Measurements from ENCODE around the gene GALNT11.

The GALNT11 gene

DNA sequence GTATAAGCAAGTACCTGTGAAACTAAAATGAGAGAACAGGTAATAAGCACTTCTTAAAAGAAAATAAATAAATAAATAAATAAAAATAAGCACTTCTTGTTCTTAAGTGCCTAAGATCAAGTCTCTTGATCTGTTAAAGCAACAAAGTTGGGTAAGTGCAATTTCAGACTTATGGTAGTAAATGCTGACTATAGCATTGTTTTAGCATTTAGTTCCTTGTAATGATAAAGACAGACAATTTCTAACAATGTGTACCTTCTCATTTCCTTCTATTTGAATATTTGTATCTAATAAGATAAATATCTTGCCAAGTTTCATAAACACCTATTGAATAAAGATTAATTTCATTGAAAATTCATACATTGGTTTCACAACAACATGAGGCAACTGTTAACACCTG lies 87.4 kb downstream of the GALNT11 start:
- no peaks in the 10 kb centered on the region for H3K27me3 ChIP-seq (replicated peaks; ENCODE audit: control insufficient read depth, insufficient read depth, low read length)
- no peak overlapping the region for H3K4me3 ChIP-seq (replicated peaks; ENCODE audit: low read depth, low read length)
- DNase-seq (ENCODE audit: extremely low read depth, insufficient read length) = no peak
- TF ChIP-seq, protein P1, sequence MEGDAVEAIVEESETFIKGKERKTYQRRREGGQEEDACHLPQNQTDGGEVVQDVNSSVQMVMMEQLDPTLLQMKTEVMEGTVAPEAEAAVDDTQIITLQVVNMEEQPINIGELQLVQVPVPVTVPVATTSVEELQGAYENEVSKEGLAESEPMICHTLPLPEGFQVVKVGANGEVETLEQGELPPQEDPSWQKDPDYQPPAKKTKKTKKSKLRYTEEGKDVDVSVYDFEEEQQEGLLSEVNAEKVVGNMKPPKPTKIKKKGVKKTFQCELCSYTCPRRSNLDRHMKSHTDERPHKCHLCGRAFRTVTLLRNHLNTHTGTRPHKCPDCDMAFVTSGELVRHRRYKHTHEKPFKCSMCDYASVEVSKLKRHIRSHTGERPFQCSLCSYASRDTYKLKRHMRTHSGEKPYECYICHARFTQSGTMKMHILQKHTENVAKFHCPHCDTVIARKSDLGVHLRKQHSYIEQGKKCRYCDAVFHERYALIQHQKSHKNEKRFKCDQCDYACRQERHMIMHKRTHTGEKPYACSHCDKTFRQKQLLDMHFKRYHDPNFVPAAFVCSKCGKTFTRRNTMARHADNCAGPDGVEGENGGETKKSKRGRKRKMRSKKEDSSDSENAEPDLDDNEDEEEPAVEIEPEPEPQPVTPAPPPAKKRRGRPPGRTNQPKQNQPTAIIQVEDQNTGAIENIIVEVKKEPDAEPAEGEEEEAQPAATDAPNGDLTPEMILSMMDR (IDR thresholded peaks at IDR 0.05; ENCODE audit: insufficient read depth, low read length, poor library complexity, severe bottlenecking) = no peak
- H3K36me3 ChIP-seq (ENCODE audit: control insufficient read depth, insufficient read depth, low read length) = peaks cover 7% of the 10 kb centered on the region

DNA sequence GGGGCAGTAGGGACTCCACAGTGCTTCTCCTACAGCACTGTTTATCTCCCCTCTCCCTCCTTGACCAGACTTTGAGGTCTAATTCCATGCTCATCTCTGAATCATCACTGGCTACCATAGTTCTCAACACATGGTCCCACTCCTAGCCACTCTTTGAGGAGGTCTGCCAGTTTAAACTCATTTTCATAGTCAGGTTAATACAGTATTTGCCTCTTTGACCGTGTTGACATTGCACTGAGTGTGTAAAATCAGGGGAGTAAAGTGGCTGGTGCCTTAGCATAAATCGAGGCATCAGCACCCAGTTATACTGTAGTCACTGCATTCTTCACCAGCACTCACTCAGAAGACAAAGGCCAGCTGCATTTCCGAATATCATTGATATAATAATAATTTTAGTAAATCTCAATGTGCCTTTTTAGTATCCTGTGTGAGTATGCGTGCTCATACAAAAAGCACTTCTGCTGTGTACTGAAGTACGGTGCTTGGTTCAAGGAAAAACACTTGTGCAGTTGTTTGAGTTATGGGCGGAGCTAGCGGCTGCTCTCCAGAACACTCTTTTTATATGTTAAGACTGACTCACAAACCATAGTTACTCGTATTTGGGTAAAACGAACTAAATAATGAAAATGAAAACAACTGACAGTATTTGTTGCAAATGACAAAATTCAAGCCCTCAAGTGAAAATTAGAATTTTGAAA lies 89.7 kb downstream of the GALNT11 start:
- DNase-seq (ENCODE audit: extremely low read depth, insufficient read length) = no peak
- peaks cover 18% of the 10 kb centered on the region for H3K36me3 ChIP-seq (ENCODE audit: control insufficient read depth, insufficient read depth, low read length)
- TF ChIP-seq, protein P1 (IDR thresholded peaks at IDR 0.05; ENCODE audit: insufficient read depth, low read length, poor library complexity, severe bottlenecking) = no peak
- H3K27me3 ChIP-seq (replicated peaks; ENCODE audit: control insufficient read depth, insufficient read depth, low read length) = no peaks in the 10 kb centered on the region
- no peak overlapping the region for H3K4me3 ChIP-seq (replicated peaks; ENCODE audit: low read depth, low read length)

DNA sequence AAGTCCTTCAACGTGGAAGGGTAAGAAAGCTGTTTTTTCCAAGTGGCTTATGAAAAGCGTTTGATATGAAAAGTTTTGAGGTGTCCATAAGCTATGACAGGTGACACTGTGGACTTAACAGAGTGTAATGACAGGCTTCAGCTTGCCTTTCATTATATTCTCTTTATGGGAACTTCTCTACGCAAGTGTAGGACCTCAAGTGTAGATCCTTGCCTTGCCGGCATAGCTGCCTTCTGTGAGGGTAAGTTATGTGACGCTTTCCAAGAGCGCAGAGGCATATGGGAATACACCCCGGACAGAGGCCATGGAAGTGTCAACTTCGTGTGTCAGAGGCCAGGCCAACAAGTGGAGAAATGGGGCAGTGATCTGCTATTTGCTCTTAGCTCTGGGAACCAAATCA lies 91.9 kb downstream of the GALNT11 start:
- Histone ChIP-seq H3K36me3 (ENCODE audit: control insufficient read depth, insufficient read depth, low read length) (peaks cover 28% of the 10 kb centered on the region), H3K27me3 (replicated peaks; ENCODE audit: control insufficient read depth, insufficient read depth, low read length) (no peaks in the 10 kb centered on the region), H3K4me3 (replicated peaks; ENCODE audit: low read depth, low read length) (no peak overlapping the region)
- DNase-seq (ENCODE audit: extremely low read depth, insufficient read length) = no peak
- TF ChIP-seq, protein P1 (IDR thresholded peaks at IDR 0.05; ENCODE audit: insufficient read depth, low read length, poor library complexity, severe bottlenecking) = no peak

DNA sequence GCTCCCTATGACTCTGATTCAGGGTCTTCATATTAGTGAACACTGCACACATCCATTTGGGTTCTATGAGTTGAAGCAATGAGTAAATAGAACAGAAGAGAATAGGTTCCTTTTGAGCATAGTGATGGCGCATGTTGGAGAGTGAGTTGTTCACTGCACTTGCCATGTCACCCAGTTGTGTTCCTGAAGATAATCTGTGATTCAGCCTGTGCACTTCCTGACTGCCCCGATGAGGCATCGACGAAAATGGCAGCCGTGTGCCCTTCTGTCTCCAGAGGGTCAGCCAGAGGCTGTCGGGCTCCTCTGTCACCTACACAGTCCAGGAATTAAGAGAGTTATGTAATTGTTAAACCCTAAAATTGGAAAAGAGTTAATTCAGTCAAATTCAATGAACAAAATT lies 94.7 kb downstream of the GALNT11 start:
- no peak for DNase-seq (ENCODE audit: extremely low read depth, insufficient read length)
- Histone ChIP-seq H3K36me3 (ENCODE audit: control insufficient read depth, insufficient read depth, low read length) (peaks cover 30% of the 10 kb centered on the region), H3K4me3 (replicated peaks; ENCODE audit: low read depth, low read length) (no peak overlapping the region), H3K27me3 (replicated peaks; ENCODE audit: control insufficient read depth, insufficient read depth, low read length) (no peaks in the 10 kb centered on the region)
- TF ChIP-seq, protein P1 (IDR thresholded peaks at IDR 0.05; ENCODE audit: insufficient read depth, low read length, poor library complexity, severe bottlenecking) = no peak

DNA sequence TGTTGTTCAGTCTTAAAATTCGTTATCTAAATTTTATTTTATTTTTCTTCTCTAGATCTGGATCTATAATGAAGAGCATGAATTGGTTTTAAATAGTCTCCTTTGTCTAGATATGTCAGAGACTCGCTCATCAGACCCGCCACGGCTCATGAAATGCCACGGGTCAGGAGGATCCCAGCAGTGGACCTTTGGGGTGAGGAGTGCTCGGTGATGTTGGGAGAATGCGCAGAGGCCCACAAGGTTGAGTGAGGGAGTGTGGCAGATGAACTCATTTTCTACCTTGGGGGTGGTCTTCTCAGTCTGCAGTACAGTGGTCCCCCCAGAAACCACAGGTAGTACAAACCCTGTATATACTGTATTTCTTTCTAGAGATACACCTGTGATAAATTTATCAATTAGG lies 95.3 kb downstream of the GALNT11 start:
- H3K4me3 ChIP-seq (replicated peaks; ENCODE audit: low read depth, low read length) = no peak overlapping the region
- TF ChIP-seq, protein P1 (IDR thresholded peaks at IDR 0.05; ENCODE audit: insufficient read depth, low read length, poor library complexity, severe bottlenecking) = no peak
- no peak for DNase-seq (ENCODE audit: extremely low read depth, insufficient read length)
- H3K27me3 ChIP-seq (replicated peaks; ENCODE audit: control insufficient read depth, insufficient read depth, low read length) = no peaks in the 10 kb centered on the region
- peaks cover 30% of the 10 kb centered on the region for H3K36me3 ChIP-seq (ENCODE audit: control insufficient read depth, insufficient read depth, low read length)

DNA sequence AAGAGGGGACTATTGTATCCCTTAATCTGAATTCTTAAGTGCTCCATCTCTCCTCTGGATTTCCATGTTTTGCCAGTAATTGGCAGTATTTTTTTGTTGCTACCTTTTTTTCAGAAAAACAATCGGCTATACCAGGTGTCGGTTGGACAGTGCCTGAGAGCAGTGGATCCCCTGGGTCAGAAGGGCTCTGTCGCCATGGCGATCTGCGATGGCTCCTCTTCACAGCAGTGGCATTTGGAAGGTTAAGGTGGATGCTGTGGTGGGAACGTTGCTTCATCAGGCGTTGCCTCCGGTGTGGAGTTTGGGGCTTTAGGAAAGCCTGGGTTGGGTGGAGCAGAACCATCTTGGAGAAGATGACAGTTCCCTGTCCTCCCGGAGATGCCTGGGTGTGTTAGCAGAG lies 96.0 kb downstream of the GALNT11 start:
- no peak overlapping the region for H3K4me3 ChIP-seq (replicated peaks; ENCODE audit: low read depth, low read length)
- TF ChIP-seq, protein P1 (IDR thresholded peaks at IDR 0.05; ENCODE audit: insufficient read depth, low read length, poor library complexity, severe bottlenecking) = no peak
- DNase-seq (ENCODE audit: extremely low read depth, insufficient read length) = no peak
- H3K36me3 ChIP-seq (ENCODE audit: control insufficient read depth, insufficient read depth, low read length) = peaks cover 32% of the 10 kb centered on the region
- no peaks in the 10 kb centered on the region for H3K27me3 ChIP-seq (replicated peaks; ENCODE audit: control insufficient read depth, insufficient read depth, low read length)

Data from GM06990 (cell line).